SK-N-SH (cell line): ENCODE data around the gene TOM1L1. TPM values are rescaled to one million over a fixed set of nuclear protein-coding genes. Genes with fewer than 3 reads are reported as not detected.

Source experiments
- CTCF ChIA-PET: fragments of 300-600, 350-600 bp; formaldehyde crosslinking; extraction: SDS; loops from one replicate; lab custom pipeline; 2021; lab: Yijun Ruan, JAX
- POLR2A ChIA-PET: fragments of 350-600 bp; sonication (Branson Sonifier 250); formaldehyde crosslinking; extraction: SDS; loops from one replicate; lab custom pipeline; 2020; ENCODE audit warnings: antibody characterized with exemption, inconsistent platforms; lab: Yijun Ruan, JAX
- DNase-seq: peaks from one replicate; pipeline ENCODE4 v3.0.0; 2012
- H2AFZ ChIP-seq: fragments of 200-600 bp; sonication (generic); 2 replicates; pipeline ENCODE4 v1.8.1; 2016; ENCODE audit warnings: antibody characterized with exemption, mild to moderate bottlenecking, low read depth
- H3F3A ChIP-seq: fragments of 200-600 bp; sonication (generic); replicated peaks from 2 replicates; pipeline ENCODE3; 2016; ENCODE audit warnings: antibody characterized with exemption, mild to moderate bottlenecking; ENCODE audit not compliant: insufficient read depth
- H3K27ac ChIP-seq, 2 experiments: fragments of 200-500 bp in 1 of 2; fragments of 200-600 bp in 1 of 2; sonication (Bioruptor generic) in 1 of 2; sonication (generic), shearing (Covaris generic) in 1 of 2; 2 replicates each; pipeline versions ENCODE4 v1.5.1 to v1.6.1; 2014 to 2016; ENCODE audit warnings: low read depth in 2 of 2, inconsistent platforms in 1 of 2, low read length in 1 of 2, mild to moderate bottlenecking in 1 of 2, mixed read lengths in 1 of 2
- H3K27me3 ChIP-seq: fragments of 200-600 bp; sonication (generic), shearing (Covaris generic); 2 replicates; pipeline ENCODE4 v1.6.1; 2016; ENCODE audit warnings: mixed run types; ENCODE audit not compliant: insufficient read depth
- H3K36me3 ChIP-seq, 2 experiments: fragments of 200-500 bp in 1 of 2; fragments of 200-600 bp in 1 of 2; sonication (Bioruptor generic) in 1 of 2; sonication (generic) in 1 of 2; replicated peaks in 1 of 2; 2 replicates each; pipeline versions ENCODE3 to v1.5.1; 2014 to 2016; ENCODE audit warnings: low read length in 1 of 2, mild to moderate bottlenecking in 1 of 2; ENCODE audit not compliant: insufficient read depth in 2 of 2, control insufficient read depth in 1 of 2
- H3K4me1 ChIP-seq, 2 experiments: fragments of 200-500 bp in 1 of 2; fragments of 200-600 bp in 1 of 2; sonication (Bioruptor generic) in 1 of 2; sonication (generic), shearing (Covaris generic) in 1 of 2; 2 replicates each; pipeline versions ENCODE4 v1.5.1 to v1.6.1; 2014 to 2016; ENCODE audit warnings: low read depth in 1 of 2, low read length in 1 of 2, mixed run types in 1 of 2; ENCODE audit not compliant: insufficient read depth in 2 of 2, control insufficient read depth in 1 of 2
- H3K4me2 ChIP-seq: fragments of 200-600 bp; sonication (generic), shearing (Covaris generic); 2 replicates; pipeline ENCODE4 v1.6.1; 2017; ENCODE audit warnings: mixed run types
- H3K4me3 ChIP-seq, 2 experiments: fragments of 200-500 bp in 1 of 2; fragments of 200-600 bp in 1 of 2; sonication (Bioruptor generic) in 1 of 2; sonication (generic), shearing (Covaris generic) in 1 of 2; 2 replicates each; pipeline versions ENCODE4 v1.5.1 to v1.8.1; 2014 to 2016; ENCODE audit warnings: low read depth in 2 of 2, inconsistent platforms in 1 of 2, low read length in 1 of 2, mild to moderate bottlenecking in 1 of 2, mixed read lengths in 1 of 2, moderate library complexity in 1 of 2
- H3K79me2 ChIP-seq: fragments of 200-600 bp; sonication (generic); 2 replicates; pipeline ENCODE4 v1.8.1; 2017; ENCODE audit warnings: mild to moderate bottlenecking; ENCODE audit not compliant: insufficient read depth
- H3K9ac ChIP-seq: fragments of 200-600 bp; sonication (generic); 2 replicates; pipeline ENCODE4 v1.6.1; 2017; ENCODE audit warnings: mixed run types
- H3K9me2 ChIP-seq: fragments of 200-600 bp; sonication (generic); 2 replicates; pipeline ENCODE4 v1.6.1; 2017; ENCODE audit warnings: mixed run types
- H3K9me3 ChIP-seq: fragments of 200-600 bp; sonication (generic); 2 replicates; pipeline ENCODE4 v1.6.1; 2017; ENCODE audit warnings: mixed run types, mild to moderate bottlenecking, moderate library complexity
- H4K20me1 ChIP-seq: fragments of 200-600 bp; sonication (generic); 2 replicates; pipeline ENCODE4 v1.6.1; 2017; ENCODE audit warnings: mild to moderate bottlenecking, mixed run types; ENCODE audit not compliant: insufficient read depth
- ELF1 ChIP-seq: IDR thresholded peaks from 2 replicates; pipeline ENCODE4 v1.4.0; 2012
- EP300 ChIP-seq, 2 experiments: IDR thresholded peaks; 2 replicates each; pipeline versions ENCODE4 v1.4.0 to v1.6.1; 2012; ENCODE audit warnings: borderline replicate concordance in 1 of 2, low read depth in 1 of 2, low read length in 1 of 2
- EZH2phosphoT487 ChIP-seq: fragments of 200-600 bp; sonication (generic); IDR thresholded peaks from 2 replicates; pipeline ENCODE4 v1.6.1; 2017; ENCODE audit warnings: low read depth, mixed run types, mild to moderate bottlenecking, antibody characterized with exemption, moderate library complexity, borderline replicate concordance
- FOSL2 ChIP-seq: IDR thresholded peaks from 2 replicates; pipeline ENCODE4 v1.4.0; 2012; ENCODE audit warnings: low read depth, mild to moderate bottlenecking, moderate library complexity, borderline replicate concordance
- FOXJ3 ChIP-seq: sonication (generic); formaldehyde crosslinking; IDR thresholded peaks from 2 replicates; pipeline ENCODE4 v1.5.1; 2020; ENCODE audit warnings: mild to moderate bottlenecking, missing genetic modification reagents
- JUND ChIP-seq: IDR thresholded peaks from 2 replicates; pipeline ENCODE4 v1.4.0; 2012
- PBX3 ChIP-seq: IDR thresholded peaks from 2 replicates; pipeline ENCODE4; 2012
- POLR2AphosphoS5 ChIP-seq: IDR thresholded peaks from 2 replicates; pipeline ENCODE4 v1.6.1; 2012; ENCODE audit warnings: low read depth, low read length
- RAD21 ChIP-seq: IDR thresholded peaks from 2 replicates; pipeline ENCODE4 v1.6.1; 2012; ENCODE audit warnings: mild to moderate bottlenecking, low read length
- RCOR1 ChIP-seq: fragments of 150-350 bp; IDR thresholded peaks from 2 replicates; pipeline ENCODE4 v1.6.1; 2017; ENCODE audit warnings: antibody characterized with exemption, low read length
- RFX5 ChIP-seq: IDR thresholded peaks from 2 replicates; pipeline ENCODE4 v1.6.1; 2012; ENCODE audit warnings: mild to moderate bottlenecking, improper control_type of control experiment, low read length
- RXRA ChIP-seq: IDR thresholded peaks from 2 replicates; pipeline ENCODE4 v1.4.0; 2012; ENCODE audit warnings: low read depth, mild to moderate bottlenecking, borderline replicate concordance
- SMC3 ChIP-seq: IDR thresholded peaks from 2 replicates; pipeline ENCODE4 v1.6.1; 2012; ENCODE audit warnings: low read depth, low read length, improper control_type of control experiment
- TEAD4 ChIP-seq: IDR thresholded peaks from 2 replicates; pipeline ENCODE4 v1.4.0; 2012; ENCODE audit warnings: mild to moderate bottlenecking, borderline replicate concordance; ENCODE audit not compliant: insufficient read depth
- USF1 ChIP-seq: IDR thresholded peaks from 2 replicates; pipeline ENCODE4 v1.4.0; 2012; ENCODE audit warnings: low read depth, borderline replicate concordance
- ZBTB33 ChIP-seq: IDR thresholded peaks from 2 replicates; pipeline ENCODE4 v1.4.0; 2012; ENCODE audit warnings: low read depth, borderline replicate concordance
- WGBS: methylation state at CpG from one replicate; pipeline ENCODE4 v1.1.6; 2017; ENCODE audit warnings: low lambda C conversion rate; 5-methylcytosine and 5-hydroxymethylcytosine counted together
- polyA plus RNA-seq, 3 experiments: library from polyadenylated mRNA; depleted of rRNA; stranded (reverse); fragments of >200 nt; gene quantifications; 2 replicates each; pipeline ENCODE4 v1.2.3, GENCODE V29; 2012
- TF ChIP-seq, protein P1 (sequence below): IDR thresholded peaks from 2 replicates; pipeline ENCODE4 v1.4.0; 2012; ENCODE audit warnings: low read depth
- TF ChIP-seq, protein P2 (sequence below): IDR thresholded peaks from 2 replicates; pipeline ENCODE4 v1.6.1; 2012; ENCODE audit warnings: mild to moderate bottlenecking, low read depth, low read length, moderate library complexity
- TF ChIP-seq, protein P3 (sequence below): fragments of 150-350 bp; IDR thresholded peaks from 2 replicates; pipeline ENCODE4 v1.6.1; 2017; ENCODE audit warnings: antibody characterized with exemption, low read length, low read depth, borderline replicate concordance

TOM1L1 gene
- polyA plus RNA-seq, 1 of the 3 experiments (the other 2 are of a cell fraction): 46.5 TPM

GRCh38 chr17:54933921-54934320 is 33.3 kb downstream of the TOM1L1 start:
- no peak overlapping the region for H3K4me2 ChIP-seq
- H3K27me3 ChIP-seq: no peaks in the 10 kb centered on the region
- H3K36me3 ChIP-seq: peaks cover 66 to 76% of the 10 kb centered on the region in 2 experiments
- DNase-seq: no peak
- H2AFZ ChIP-seq: no peak overlapping the region
- TF ChIP-seq, protein P1, sequence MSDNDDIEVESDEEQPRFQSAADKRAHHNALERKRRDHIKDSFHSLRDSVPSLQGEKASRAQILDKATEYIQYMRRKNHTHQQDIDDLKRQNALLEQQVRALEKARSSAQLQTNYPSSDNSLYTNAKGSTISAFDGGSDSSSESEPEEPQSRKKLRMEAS: no peak
- TF ChIP-seq RFX5: no peak
- no peak for TF ChIP-seq EP300 (IDR thresholded peaks at IDR 0.05; ENCODE audit: borderline replicate concordance in 1 of 2, low read depth in 1 of 2, low read length in 1 of 2)
- no peak for TF ChIP-seq RAD21
- no peak for TF ChIP-seq FOXJ3 (CRISPR knock-in tag)
- no peak for TF ChIP-seq JUND
- TF ChIP-seq, protein P2, sequence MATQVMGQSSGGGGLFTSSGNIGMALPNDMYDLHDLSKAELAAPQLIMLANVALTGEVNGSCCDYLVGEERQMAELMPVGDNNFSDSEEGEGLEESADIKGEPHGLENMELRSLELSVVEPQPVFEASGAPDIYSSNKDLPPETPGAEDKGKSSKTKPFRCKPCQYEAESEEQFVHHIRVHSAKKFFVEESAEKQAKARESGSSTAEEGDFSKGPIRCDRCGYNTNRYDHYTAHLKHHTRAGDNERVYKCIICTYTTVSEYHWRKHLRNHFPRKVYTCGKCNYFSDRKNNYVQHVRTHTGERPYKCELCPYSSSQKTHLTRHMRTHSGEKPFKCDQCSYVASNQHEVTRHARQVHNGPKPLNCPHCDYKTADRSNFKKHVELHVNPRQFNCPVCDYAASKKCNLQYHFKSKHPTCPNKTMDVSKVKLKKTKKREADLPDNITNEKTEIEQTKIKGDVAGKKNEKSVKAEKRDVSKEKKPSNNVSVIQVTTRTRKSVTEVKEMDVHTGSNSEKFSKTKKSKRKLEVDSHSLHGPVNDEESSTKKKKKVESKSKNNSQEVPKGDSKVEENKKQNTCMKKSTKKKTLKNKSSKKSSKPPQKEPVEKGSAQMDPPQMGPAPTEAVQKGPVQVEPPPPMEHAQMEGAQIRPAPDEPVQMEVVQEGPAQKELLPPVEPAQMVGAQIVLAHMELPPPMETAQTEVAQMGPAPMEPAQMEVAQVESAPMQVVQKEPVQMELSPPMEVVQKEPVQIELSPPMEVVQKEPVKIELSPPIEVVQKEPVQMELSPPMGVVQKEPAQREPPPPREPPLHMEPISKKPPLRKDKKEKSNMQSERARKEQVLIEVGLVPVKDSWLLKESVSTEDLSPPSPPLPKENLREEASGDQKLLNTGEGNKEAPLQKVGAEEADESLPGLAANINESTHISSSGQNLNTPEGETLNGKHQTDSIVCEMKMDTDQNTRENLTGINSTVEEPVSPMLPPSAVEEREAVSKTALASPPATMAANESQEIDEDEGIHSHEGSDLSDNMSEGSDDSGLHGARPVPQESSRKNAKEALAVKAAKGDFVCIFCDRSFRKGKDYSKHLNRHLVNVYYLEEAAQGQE: no peak
- TF ChIP-seq, protein P3, sequence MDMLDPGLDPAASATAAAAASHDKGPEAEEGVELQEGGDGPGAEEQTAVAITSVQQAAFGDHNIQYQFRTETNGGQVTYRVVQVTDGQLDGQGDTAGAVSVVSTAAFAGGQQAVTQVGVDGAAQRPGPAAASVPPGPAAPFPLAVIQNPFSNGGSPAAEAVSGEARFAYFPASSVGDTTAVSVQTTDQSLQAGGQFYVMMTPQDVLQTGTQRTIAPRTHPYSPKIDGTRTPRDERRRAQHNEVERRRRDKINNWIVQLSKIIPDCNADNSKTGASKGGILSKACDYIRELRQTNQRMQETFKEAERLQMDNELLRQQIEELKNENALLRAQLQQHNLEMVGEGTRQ: no peak
- TF ChIP-seq POLR2AphosphoS5: no peak
- no peak for TF ChIP-seq RCOR1
- no peak for TF ChIP-seq ZBTB33
- no peak for TF ChIP-seq ELF1
- no peak for TF ChIP-seq RXRA
- no peak for TF ChIP-seq SMC3
- TF ChIP-seq TEAD4: no peak
- TF ChIP-seq PBX3: no peak
- TF ChIP-seq FOSL2: no peak
- no peak for TF ChIP-seq USF1
- no peak for TF ChIP-seq EZH2phosphoT487
- CTCF ChIA-PET: interaction anchor here (0.8 to 0.9 kb wide), 2 partner anchors 13 to 842 kb away, joined by 3 read pairs; no protein-coding TSS in a partner anchor
- H3K9ac ChIP-seq: no peak overlapping the region
- H3F3A ChIP-seq: no peaks in the 10 kb centered on the region
- no peaks in the 10 kb centered on the region for H3K9me3 ChIP-seq
- POLR2A ChIA-PET: no interaction called here
- no peaks in the 10 kb centered on the region for H3K9me2 ChIP-seq
- H3K27ac ChIP-seq: no peak overlapping the region
- H3K4me3 ChIP-seq: no peak overlapping the region
- no peaks in the 10 kb centered on the region for H3K79me2 ChIP-seq
- H3K4me1 ChIP-seq: no peaks in the 10 kb centered on the region
- WGBS: 98% methylated on average over 3 of the region's 3 CpGs
- H4K20me1 ChIP-seq: no peaks in the 10 kb centered on the region
